GM21529 (cell line): ENCODE results near the gene SULT1A3.
"Not testable (repeated sequence)": the region's sequence is repeated elsewhere in the genome, so short reads cannot be mapped to it uniquely, and the experiment has no call there.

Source experiments
- ATAC-seq: cut with Tn5 transposase; IDR thresholded peaks from one replicate; pipeline ENCODE4 v1.9.1; 2021; ENCODE audit not compliant: unreplicated experiment

Gene SULT1A3

DNA sequence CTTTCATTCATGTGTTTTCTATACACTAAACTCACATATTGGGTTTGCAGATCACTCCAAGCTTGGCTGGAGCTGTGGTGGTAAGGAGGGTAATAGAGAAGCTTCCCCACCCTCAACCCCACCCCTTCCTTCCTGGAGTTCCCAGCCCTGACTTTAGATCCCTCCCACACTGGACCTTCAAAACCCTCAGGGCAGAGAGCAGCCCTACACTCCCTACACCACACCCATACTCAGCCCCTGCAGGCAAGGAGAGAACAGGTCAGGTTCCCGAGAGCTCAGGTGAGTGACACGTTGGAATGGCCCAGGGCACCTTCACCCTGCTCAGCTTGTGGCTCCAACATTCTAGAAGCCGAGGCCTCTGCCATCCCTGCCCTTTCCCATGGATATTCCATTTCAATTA is at the start of gene SULT1A3:
Gene SULT1A3 (plus strand): TSS at position 207 of the 400 bp plus-strand sequence. CDS start 1,474 bp downstream, outside the sequence.
- ATAC-seq, result not testable (repeated sequence)

DNA sequence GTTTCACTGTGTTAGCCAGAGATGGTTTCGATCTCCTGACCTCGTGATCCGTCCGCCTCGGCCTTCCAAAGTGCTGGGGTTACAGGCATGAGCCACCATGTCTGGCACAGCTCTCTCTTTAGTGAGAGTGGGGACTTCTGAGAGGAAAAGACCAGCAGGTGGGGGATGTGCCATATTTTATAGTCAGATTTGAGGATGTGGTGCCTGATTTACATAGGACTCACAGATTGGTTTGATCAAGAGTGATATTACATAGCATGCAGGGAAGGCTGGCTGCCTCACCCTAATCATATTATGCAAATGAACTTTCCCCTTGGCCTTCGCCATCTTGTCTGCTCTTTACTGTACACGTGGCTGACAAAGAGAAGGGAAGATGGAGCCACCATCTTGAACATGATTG is 48.0 kb upstream of the SULT1A3 start:
- no peak for ATAC-seq

DNA sequence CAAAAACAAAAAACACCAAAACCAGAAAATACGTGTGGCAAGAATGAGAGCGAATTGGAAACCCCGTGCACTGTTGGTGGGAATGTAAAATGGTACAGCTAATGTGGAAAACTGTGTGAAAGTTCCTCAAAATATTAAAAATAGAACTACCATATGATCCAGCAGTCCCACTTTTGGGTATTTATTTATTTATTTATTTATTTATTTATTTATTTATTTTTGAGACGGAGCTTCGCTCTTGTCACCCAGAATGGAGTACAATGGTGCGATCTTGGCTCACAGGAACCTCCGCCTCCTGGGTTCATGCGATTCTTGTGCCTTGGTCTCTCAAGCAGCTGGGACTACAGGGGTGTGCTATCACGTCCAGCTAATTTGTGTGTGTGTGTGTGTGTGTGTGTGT is 46.5 kb upstream of the SULT1A3 start:
- no peak for ATAC-seq

DNA sequence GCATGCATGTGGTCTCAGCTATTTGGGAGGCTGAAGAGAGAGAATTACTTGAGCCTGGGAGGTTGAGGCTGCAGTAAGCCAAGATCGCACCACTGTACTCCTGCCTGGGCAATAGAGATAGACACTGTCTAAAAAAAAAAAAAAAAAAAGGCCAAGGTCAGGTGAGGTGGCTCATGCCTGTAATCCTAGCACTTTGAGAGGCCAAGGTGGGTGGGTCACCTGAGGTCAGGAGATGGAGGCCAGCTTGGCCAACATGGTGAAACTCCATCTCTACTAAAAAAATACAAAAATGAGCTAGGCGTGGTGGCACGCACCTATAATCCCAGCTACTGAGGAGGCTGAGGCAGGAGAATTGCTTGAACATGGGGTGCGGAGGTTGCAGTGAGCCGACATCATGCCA is 43.9 kb upstream of the SULT1A3 start:
- no peak for ATAC-seq

DNA sequence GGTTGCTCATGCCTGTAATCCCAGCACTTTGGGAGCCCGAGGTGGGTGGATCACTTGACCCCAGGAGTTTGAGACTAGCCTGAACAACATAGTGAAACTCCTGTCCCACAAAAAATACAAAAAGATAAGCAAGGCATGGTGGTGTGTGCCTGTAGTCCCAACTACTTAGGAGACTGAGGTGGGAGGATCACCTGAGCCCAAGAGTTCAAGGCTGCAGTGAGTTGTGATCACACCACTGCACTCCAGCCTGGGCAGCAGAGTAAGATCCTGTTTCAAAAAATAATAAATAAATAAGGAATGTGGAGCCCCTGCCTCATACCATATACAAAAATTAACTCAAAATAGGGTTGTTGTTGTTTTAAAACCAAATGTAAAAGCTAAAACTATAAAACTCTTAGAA is 41.8 kb upstream of the SULT1A3 start:
- ATAC-seq, result no peak

DNA sequence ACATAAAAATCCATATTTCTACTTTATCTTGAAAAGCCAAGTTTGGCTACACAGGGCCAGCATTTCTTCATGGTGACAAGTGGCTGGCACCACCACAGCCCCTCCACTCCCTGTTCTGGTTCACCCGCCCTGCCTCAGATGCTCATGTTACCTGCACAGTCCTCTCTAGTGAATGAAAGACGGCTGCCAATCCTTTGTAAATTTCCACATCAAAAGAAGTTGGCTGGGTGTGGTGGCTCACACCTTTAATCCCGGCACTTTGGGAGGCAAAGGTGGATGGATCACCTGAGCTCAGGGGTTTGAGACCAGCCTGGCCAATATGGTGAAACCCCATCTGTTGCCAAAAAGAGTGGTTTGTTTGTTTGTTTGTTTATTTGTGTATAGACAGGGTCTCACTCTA is 35.5 kb upstream of the SULT1A3 start:
- no peak for ATAC-seq

DNA sequence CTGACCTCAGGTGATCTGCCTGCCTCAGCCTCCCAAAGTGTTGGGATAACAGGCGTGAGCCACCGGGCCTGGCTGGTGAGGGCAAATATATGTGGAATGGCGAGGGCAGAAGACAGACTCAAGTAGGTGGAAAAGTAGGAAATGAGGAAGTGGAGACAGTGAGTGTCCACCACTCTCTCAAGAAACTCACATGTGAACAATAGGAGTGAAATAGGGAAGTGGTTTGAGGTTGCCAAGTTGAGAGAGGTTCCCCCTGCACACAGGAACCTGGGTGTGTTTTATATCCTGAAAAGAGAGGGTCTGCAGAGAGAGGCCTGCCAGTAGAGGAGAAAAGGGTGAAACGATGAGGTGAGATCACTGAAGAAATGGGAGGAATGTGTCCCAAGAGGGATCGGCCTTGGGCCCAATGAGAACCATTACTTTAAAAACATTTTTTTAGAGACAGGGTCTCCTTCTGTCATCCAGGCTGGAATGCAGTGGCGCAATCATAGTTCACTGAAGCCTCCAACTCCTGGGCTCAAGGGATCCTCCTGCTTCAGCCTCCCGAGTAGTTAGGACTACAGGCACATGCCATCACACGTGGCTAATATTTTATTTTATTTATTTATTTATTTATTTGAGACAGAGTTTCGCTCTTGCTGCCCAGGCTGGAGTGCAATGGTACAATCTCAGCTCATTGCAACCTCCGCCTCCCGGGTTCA is 32.7 kb upstream of the SULT1A3 start:
- ATAC-seq, result peak; percentile 69

DNA sequence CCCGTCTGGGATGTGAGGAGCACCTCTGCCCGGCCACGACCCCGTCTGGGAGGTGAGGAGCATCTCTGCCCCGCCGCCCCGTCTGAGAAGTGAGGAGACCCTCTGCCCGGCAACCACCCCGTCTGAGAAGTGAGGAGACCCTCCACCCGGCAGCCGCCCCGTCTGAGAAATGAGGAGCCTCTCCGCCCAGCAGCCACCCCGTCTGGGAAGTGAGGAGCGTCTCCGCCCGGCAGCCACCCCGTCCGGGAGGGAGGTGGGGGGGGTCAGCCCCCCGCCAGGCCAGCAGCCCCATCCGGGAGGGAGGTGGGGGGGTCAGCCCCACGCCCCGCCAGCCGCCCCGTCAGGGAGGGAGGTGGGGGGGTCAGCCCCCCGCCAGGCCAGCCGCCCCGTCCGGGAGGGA is 30.3 kb upstream of the SULT1A3 start:
- not testable (repeated sequence) for ATAC-seq

DNA sequence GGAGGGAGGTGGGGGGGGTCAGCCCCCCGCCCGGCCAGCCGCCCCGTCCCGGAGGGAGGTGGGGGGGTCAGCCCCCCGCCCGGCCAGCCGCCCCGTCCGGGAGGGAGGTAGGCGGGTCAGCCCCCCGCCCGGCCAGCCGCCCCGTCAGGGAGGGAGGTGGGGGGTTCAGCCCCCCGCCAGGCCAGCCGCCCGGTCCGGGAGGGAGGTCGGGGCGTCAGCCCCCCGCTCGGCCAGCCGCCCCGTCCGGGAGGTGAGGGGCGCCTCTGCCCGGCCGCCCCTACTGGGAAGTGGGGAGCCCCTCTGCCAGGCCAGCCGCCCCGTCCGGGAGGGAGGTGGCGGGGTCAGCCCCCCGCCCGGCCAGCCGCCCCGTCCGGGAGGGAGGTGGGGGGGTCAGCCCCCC is 29.6 kb upstream of the SULT1A3 start:
- ATAC-seq, result not testable (repeated sequence)

DNA sequence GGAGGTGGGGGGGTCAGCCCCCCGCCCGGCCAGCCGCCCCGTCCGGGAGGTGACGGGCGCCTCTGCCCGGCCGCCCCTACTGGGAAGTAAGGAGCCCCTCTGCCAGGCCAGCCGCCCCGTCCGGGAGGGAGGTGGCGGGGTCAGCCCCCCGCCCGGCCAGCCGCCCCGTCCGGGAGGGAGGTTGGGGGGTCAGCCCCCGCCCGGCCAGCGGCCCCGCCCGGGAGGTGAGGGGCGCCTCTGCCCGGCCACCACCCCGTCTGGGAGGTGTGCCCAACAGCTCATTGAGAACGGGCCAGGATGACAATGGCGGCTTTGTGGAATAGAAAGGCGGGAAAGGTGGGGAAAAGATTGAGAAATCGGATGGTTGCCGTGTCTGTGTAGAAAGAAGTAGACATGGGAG is 28.9 kb upstream of the SULT1A3 start:
- ATAC-seq, result not testable (repeated sequence)

DNA sequence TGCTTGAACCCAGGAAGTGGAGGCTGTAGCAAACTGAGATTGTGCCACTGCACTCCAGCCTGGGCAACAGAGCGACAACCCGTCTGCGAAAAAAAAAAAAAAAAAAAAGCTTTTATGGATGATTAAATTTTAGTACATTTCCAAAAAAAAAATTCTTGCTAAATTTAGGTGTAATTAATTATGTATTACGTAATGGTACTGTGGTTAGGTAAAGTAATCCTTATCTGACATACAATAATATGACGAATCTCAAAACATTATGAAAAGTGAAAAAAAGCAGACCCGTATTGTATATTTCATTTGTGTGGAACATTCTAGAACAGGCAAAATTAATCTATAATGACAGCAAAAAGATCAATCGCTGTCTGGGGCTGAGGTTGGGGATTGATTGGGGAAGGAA is 26.0 kb upstream of the SULT1A3 start:
- ATAC-seq, result no peak

DNA sequence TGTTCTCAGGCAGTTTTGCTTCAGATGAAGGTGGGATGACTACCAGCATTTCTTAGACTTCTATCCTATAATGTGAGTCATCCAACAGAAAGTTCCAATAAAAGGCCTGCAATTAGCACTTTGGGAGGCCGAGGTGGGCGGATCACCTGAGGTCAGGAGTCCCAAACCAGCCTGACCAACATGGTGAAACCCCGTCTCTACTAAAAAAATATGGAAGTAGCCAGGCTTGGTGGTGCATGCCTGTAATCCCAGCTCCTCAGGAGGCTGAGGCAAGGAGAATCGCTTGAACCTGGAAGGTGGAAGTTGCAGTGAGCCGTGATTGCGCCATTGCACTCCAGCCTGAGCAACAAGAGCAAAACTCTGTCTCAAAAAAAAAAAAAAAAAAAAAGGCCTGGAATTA is 22.2 kb upstream of the SULT1A3 start:
- not testable (repeated sequence) for ATAC-seq

DNA sequence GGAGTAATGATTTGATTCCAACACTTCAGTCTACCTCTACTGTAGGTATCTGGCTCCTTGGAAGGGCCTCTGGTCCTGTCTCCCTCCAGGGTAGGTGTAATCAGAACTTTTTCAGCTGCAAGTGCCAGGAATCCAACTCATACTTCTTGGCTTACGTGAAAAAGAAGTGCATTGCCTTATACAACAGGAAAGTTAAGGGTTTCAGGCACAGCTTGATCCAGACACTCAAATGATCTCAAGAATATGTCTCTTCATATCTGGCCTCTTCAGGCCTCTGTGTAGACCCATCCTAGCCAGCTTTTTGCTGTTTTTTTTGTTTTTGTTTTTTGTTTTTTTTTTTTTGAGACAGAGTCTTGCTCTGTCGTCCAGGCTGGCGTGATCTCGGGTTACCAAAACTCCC is 19.9 kb upstream of the SULT1A3 start:
- no peak for ATAC-seq

DNA sequence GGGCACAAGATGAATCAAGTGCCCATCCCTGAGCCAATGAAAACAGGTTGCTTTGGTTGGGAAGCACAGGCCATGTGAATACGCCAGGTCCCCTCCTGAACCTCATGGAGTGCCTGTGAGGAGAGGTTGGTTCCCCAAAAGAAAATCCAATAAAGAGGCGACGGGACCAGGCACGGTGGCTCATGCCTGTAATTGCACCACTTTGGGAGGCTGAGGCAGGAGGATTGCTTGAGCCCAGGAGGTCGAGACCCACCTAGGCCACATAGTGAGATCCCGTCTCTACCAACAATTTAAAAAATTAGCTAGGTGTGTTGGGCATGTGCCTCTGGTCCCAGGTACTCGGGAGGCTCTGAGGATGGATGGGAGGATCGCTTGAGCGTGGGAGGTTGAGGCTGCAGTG is 19.1 kb upstream of the SULT1A3 start:
- no peak for ATAC-seq

DNA sequence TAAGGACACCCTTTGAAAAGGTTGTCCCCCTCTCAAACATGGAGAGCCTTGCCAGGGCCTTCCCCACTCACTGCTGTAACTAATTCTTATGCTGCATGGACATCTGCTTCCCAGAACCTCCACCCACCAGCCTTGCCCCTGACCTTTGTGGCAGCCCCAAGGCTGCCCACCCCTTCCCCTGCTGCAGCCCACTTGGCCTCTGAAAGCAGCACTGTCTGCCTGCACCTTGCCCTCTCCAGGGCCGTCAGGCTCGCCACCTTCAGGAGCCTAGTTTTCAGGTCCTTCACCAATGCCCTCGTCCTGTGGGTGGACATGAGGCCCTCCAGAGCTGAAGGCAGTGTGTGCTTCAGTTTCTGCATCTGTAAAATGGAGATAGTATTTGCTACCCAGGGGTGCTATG is 18.3 kb upstream of the SULT1A3 start:
- ATAC-seq, result no peak

DNA sequence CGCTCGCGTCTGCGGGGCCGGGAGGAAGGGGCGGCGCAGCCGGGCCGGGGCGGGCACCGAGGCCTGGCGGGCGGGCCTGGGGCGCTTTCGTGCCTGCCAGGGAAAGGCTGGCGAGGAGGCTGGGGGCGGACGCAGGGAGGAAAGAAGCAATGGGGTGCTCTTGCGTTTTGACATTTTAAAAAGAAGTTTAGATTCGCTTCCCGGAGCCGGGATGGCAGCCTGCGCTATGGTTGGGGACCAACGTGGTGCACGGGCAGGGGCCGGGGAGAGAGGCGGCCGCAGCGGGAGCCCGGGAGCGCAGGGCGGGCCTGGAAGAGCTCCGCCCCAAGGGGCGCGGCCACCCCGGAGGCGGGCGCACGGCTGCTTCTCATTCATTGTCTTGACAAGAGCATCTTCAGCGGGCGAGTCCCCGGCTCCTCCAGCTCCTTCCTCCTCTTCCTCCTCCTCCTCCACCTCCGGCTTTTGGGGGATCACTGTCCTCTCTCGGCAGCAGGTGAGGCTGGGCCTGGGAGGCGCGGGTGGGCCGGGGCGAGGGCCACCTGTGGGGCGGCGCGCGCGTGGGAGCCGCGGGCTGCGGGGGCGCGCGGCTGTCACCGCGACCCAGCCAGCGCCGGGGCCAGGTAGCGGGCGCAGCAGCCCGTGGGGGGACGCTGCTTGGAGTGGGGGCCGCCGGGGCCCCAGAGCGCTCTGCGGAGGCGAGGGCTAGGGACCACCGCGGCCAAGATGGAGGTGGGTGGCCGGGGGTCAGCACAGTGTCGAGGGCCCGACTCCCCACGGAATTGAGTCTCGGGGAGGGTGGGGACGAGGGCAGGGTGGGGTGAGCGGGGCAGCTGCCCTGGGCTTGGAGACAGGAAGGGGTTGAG is 15.6 kb upstream of the SULT1A3 start, which contains the start of gene CORO1A:
Gene CORO1A (plus strand): TSS at position 370 of the 863 bp plus-strand sequence. CDS start 1,608 bp downstream, outside the sequence.
- peak; percentile 49 for ATAC-seq

DNA sequence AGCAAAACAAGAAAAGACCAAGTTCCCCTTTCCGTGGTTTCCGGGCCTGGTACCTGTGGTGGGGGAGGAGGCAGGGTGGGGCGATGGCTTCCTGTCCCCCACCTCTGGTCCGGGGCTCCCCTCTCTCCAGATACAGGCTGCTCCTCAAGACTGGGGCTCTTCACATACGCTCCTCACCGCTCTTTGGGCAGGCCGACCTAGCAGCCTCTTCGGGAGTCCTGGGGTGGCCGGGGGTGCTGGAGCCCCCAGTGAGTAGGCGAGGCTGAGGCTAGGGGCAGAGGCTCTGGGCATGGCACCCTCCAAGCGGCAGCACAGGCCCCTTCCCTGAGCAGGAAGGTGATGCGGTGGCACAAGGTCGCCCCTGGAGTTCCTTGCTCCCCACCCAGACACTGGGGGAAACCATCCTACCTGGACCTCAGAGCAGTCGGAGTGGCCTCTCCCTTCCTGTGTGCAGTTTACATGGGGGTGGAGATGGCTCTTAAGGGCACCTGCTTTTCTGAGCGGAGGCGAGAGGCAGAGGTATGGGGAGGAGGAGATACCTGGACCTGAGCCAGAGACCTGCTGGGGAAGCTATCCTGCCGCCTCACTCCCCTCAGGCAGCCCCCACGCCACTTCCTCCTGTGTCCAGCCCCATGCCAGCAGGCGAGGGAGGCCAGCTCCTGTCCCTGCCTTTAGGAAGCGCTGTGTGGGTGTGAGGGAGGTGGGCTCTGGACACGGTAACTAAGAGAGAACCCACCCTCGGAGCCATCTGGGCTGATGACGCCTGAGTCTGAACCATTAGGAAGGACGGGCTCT is 14.8 kb upstream of the SULT1A3 start:
- ATAC-seq, result peak; percentile 20

DNA sequence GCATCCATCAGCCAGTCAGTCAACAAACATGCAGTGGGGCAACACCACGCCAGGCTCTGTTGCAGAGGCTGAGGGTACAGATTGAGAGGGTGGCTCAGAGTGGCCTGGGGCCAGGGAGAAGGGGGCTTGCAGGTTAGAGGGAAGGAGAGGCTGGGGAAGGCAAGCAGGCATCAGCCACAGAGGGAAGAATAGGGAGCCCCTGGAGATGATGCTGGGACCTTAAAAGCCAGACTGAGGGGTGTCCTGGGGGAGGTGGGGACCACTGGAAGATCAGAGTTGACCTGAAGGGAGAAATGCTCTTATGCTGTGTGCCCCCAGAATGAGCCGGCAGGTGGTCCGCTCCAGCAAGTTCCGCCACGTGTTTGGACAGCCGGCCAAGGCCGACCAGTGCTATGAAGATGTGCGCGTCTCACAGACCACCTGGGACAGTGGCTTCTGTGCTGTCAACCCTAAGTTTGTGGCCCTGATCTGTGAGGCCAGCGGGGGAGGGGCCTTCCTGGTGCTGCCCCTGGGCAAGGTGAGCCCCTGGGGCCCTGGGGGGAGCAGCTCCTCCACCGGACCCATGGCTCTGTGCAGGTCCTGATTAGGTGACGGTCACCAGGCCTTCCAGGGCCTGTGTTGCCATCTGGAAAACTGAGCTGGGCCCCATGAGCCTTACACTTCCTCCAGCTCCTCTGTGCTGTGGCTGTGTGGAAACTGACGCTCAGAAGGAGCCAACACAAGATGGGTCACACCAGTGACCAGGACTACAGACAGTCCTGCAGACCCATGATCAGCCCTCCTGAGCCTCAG is 14.0 kb upstream of the SULT1A3 start:
- peak; percentile 1 for ATAC-seq

DNA sequence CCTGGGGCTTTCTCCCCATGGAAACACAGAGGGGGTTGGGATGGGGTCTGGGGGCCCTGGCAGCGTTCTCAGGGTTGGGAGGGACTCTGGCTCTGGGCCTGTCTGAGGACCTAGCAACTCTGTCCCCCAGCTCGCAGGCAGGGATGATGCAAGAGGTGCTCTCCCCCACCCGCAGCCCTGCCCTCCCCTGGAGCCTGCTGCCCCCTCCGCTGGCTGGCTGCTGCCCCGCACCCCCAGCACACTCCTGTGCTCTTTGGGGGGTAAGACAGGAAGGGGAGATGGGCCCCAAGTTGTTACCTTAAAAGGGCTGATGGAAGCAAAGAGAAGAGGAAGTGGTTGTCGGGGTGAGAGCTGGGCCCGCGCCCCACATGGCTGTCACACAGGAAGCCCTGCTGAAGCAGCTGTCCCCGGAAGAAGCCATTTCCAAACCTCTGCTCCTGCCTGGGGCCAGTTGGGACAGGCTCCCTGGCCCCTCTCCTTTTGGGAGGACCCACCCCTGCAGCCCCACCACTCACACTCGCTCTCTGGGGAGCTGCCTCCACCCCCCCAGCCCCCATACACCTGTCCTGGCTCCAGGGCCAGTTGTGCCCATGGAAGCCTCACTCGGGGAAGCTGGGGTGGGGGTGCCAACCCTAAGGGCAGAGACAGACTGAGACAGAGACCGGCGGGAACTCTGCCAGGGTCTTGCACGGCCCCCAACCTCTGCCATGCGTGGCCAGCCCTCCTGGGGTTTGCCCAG is 13.2 kb upstream of the SULT1A3 start:
- ATAC-seq, result peak; percentile 32

DNA sequence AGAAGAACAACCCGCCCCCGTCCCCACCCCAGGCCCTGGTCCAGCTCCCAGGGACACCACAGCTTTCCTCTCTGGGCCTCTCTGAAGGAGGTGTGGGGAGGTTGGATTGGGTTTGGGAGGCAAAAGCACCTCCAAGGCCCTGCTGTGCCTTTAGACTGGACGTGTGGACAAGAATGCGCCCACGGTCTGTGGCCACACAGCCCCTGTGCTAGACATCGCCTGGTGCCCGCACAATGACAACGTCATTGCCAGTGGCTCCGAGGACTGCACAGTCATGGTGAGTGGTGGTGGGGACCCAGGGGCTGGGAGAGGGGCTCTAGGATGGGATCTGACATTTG is 12.6 kb upstream of the SULT1A3 start:
- no peak for ATAC-seq
